OCI-LY7 (cell line): ENCODE measurements around the gene IKZF1. TPM values are rescaled to one million over a fixed set of nuclear protein-coding genes. Genes with fewer than 3 reads are reported as not detected.

ENCODE experiments used
- BruUV-seq: library from RNA; stranded (reverse); fragments of 400-500 nt; replicated peaks from 2 replicates; lab custom pipeline; 2021; lab: Mats Ljungman, UMichigan
- CTCF ChIA-PET: fragments of 300-600 bp; sonication (Branson Sonifier 250); formaldehyde crosslinking; loops from one replicate; lab custom pipeline; 2022; ENCODE audit warnings: antibody characterized with exemption; ENCODE audit not compliant: unreplicated experiment; lab: Charles Lee
- POLR2A ChIA-PET: fragments of 300-600 bp; sonication (Branson Sonifier 250); formaldehyde crosslinking; loops from one replicate; lab custom pipeline; 2022; ENCODE audit warnings: antibody characterized with exemption; lab: Charles Lee
- DNase-seq: peaks from one replicate; pipeline ENCODE4 v3.0.0-alpha.2; 2015; ENCODE audit warnings: low spot score
- H2AFZ ChIP-seq: fragments of 200-600 bp; sonication (generic), shearing (Covaris generic); 2 replicates; pipeline ENCODE4 v1.6.1; 2014; ENCODE audit warnings: mild to moderate bottlenecking, antibody characterized with exemption, low read length, moderate library complexity
- H3K27ac ChIP-seq: fragments of 200-600 bp; sonication (generic); 2 replicates; pipeline ENCODE4 v1.5.1; 2014; ENCODE audit warnings: mixed run types, low read depth, mild to moderate bottlenecking, moderate library complexity, low read length, inconsistent platforms; ENCODE audit not compliant: poor library complexity, severe bottlenecking
- H3K36me3 ChIP-seq: fragments of 200-600 bp; sonication (generic); 2 replicates; pipeline ENCODE4 v1.6.1; 2014; ENCODE audit warnings: mild to moderate bottlenecking, antibody characterized with exemption, low read length, moderate library complexity, mixed read lengths; ENCODE audit not compliant: insufficient read depth
- H3K4me1 ChIP-seq: fragments of 200-600 bp; sonication (generic); 2 replicates; pipeline ENCODE4 v1.5.1; 2014; ENCODE audit warnings: mild to moderate bottlenecking, low read length; ENCODE audit not compliant: insufficient read depth, poor library complexity, severe bottlenecking
- H3K4me2 ChIP-seq: fragments of 200-600 bp; sonication (generic); 2 replicates; pipeline ENCODE4 v1.6.1; 2014; ENCODE audit warnings: mild to moderate bottlenecking, low read length
- H3K4me3 ChIP-seq: fragments of 200-600 bp; sonication (generic); 2 replicates; pipeline ENCODE4 v1.5.1; 2014; ENCODE audit warnings: mild to moderate bottlenecking, low read depth, low read length; ENCODE audit not compliant: poor library complexity, severe bottlenecking
- H3K79me2 ChIP-seq: fragments of 200-600 bp; sonication (generic); 2 replicates; pipeline ENCODE4 v1.6.1; 2016; ENCODE audit warnings: low read depth, mild to moderate bottlenecking, low read length, moderate library complexity, mixed read lengths; ENCODE audit not compliant: insufficient read depth
- H3K9me2 ChIP-seq: fragments of 200-600 bp; sonication (generic); 2 replicates; pipeline ENCODE4 v1.6.1; 2016; ENCODE audit warnings: mild to moderate bottlenecking, low read length, mixed read lengths; ENCODE audit not compliant: insufficient read depth
- H3K9me3 ChIP-seq: fragments of 200-600 bp; sonication (generic); 2 replicates; pipeline ENCODE4 v1.6.1; 2014; ENCODE audit warnings: mild to moderate bottlenecking, mixed run types, low read length, mixed read lengths
- H4K20me1 ChIP-seq: fragments of 200-600 bp; sonication (generic); 2 replicates; pipeline ENCODE4 v1.6.1; 2014; ENCODE audit warnings: mild to moderate bottlenecking, antibody characterized with exemption, low read length, moderate library complexity, mixed read lengths; ENCODE audit not compliant: insufficient read depth
- EZH2phosphoT487 ChIP-seq: fragments of 200-600 bp; sonication (generic); IDR thresholded peaks from 2 replicates; pipeline ENCODE4 v1.6.1; 2018; ENCODE audit warnings: low read depth, borderline replicate concordance, mild to moderate bottlenecking, mixed run types, antibody characterized with exemption, low read length, moderate library complexity, mixed read lengths
- intact Hi-C: fragments of 100-400 bp; cut with micrococcal nuclease; formaldehyde crosslinking; loops from one replicate; pipeline ENCODE4 v1.10.0; 2022; ENCODE audit not compliant: unreplicated experiment
- total RNA-seq, 2 experiments: library from RNA; depleted of rRNA in 1 of 2; stranded (reverse); fragments of >200 nt in 1 of 2; shearing (Covaris generic) in 1 of 2; gene quantifications; 2 replicates each; pipeline ENCODE4 v1.2.3, GENCODE V29; 2014 to 2022
- TF ChIP-seq, protein P1 (sequence below): fragments of 200-600 bp; sonication (generic); conservative IDR thresholded peaks from 2 replicates; pipeline ENCODE4 v1.5.1; 2014; ENCODE audit warnings: mild to moderate bottlenecking, antibody characterized with exemption, low read length, moderate library complexity, mixed read lengths

Gene IKZF1
- total RNA-seq, 2 experiments from 2014 or later, result 108 to 161 TPM

- H3K4me2 ChIP-seq, result peak overlapping the region; percentile 80
Observed at GRCh38 chr7:50335230-50335794, 30.8 kb downstream of the IKZF1 start.

GRCh38 chr7:50335795-50336754, 31.6 kb downstream of the IKZF1 start:
- ChIA-PET CTCF (interaction anchor here (0.7 to 1.0 kb wide), 4 partner anchors 22 to 129 kb away, joined by 3 to 7 read pairs (median 5); no protein-coding TSS in a partner anchor), POLR2A (interaction anchor here (0.9 to 8.1 kb wide), 6 partner anchors 13 to 191 kb away, joined by 3 to 265 read pairs (median 8); partner anchors contain the start of gene IKZF1)
- H2AFZ ChIP-seq, result no peak overlapping the region
- intact Hi-C loops, result loop anchor here (2.0 to 5.0 kb wide), 2 partner anchors 33 to 81 kb away; no protein-coding TSS in a partner anchor
- peaks cover 83% of the 10 kb centered on the region for H3K79me2 ChIP-seq
- no peaks in the 10 kb centered on the region for H3K9me2 ChIP-seq
- peak overlapping the region; percentile 80 for H3K4me2 ChIP-seq
- peak overlapping the region; percentile 6 for H3K4me3 ChIP-seq
- peaks cover 55% of the 10 kb centered on the region for H3K36me3 ChIP-seq
- peak; percentile 71 for DNase-seq
- peak overlapping the region; percentile 97 for H3K27ac ChIP-seq
- H3K4me1 ChIP-seq, result peaks cover 100% of the 10 kb centered on the region
- TF ChIP-seq, protein P1, sequence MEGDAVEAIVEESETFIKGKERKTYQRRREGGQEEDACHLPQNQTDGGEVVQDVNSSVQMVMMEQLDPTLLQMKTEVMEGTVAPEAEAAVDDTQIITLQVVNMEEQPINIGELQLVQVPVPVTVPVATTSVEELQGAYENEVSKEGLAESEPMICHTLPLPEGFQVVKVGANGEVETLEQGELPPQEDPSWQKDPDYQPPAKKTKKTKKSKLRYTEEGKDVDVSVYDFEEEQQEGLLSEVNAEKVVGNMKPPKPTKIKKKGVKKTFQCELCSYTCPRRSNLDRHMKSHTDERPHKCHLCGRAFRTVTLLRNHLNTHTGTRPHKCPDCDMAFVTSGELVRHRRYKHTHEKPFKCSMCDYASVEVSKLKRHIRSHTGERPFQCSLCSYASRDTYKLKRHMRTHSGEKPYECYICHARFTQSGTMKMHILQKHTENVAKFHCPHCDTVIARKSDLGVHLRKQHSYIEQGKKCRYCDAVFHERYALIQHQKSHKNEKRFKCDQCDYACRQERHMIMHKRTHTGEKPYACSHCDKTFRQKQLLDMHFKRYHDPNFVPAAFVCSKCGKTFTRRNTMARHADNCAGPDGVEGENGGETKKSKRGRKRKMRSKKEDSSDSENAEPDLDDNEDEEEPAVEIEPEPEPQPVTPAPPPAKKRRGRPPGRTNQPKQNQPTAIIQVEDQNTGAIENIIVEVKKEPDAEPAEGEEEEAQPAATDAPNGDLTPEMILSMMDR, result peak; percentile 75
- TF ChIP-seq EZH2phosphoT487, result no peak
- BruUV-seq, result no TSS peak
- no peaks in the 10 kb centered on the region for H4K20me1 ChIP-seq
- H3K9me3 ChIP-seq, result no peaks in the 10 kb centered on the region

More at GRCh38 chr7:50335230-50335794, 30.8 kb downstream of the IKZF1 start:
- Histone ChIP-seq H3K36me3 (peaks cover 55% of the 10 kb centered on the region; the same call in 1 of the 2 replicates), H3K79me2 (peaks cover 79% of the 10 kb centered on the region), H4K20me1 (no peaks in the 10 kb centered on the region), H3K27ac (peak overlapping the region; percentile 97), H3K4me3 (no peak overlapping the region), H3K4me1 (peaks cover 100% of the 10 kb centered on the region), H3K9me3 (no peaks in the 10 kb centered on the region), H2AFZ (no peak overlapping the region), H3K9me2 (no peaks in the 10 kb centered on the region)
- TF ChIP-seq EZH2phosphoT487, result no peak
- TF ChIP-seq, protein P1, result no peak
- CTCF ChIA-PET, result interaction anchor here (0.9 kb wide), 1 partner anchor 22 kb away, joined by 5 read pairs; no protein-coding TSS in a partner anchor
- DNase-seq, result no peak
- BruUV-seq, result no TSS peak
- intact Hi-C loops, result loop anchor here (2.0 to 5.0 kb wide), 2 partner anchors 33 to 82 kb away; no protein-coding TSS in a partner anchor
- POLR2A ChIA-PET, result interaction anchor here (1.2 to 8.1 kb wide), 5 partner anchors 14 to 182 kb away, joined by 3 to 265 read pairs (median 12); partner anchors contain the start of gene IKZF1
